ENCODE data around the gene NUMBL.
A peak's percentile ranks its signal among the peaks of the same experiment; 100 is the strongest.

NUMBL gene

DNA sequence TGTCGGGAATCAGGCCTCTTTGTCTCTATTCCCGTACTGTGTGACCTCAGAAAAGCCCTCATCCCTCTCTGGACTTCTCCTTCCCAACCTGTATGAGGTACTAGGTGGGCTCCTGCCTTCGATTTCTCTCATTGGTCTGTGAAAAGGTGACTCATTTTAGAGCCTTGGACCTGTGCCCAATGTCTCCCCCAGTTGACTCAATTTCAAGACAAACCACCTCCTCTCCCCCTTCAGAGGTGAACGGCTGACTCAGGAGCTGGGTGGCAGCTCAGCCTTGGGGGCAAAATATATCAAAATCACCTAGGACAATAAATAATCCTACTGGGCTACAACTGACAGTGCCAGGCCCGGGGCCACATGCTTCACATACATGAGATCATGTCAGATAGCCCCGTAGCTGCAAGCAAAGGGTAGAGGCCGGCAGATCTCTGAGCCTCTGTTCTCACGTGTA lies 25.6 kb upstream of the NUMBL start:
- DNase-seq: no peak

DNA sequence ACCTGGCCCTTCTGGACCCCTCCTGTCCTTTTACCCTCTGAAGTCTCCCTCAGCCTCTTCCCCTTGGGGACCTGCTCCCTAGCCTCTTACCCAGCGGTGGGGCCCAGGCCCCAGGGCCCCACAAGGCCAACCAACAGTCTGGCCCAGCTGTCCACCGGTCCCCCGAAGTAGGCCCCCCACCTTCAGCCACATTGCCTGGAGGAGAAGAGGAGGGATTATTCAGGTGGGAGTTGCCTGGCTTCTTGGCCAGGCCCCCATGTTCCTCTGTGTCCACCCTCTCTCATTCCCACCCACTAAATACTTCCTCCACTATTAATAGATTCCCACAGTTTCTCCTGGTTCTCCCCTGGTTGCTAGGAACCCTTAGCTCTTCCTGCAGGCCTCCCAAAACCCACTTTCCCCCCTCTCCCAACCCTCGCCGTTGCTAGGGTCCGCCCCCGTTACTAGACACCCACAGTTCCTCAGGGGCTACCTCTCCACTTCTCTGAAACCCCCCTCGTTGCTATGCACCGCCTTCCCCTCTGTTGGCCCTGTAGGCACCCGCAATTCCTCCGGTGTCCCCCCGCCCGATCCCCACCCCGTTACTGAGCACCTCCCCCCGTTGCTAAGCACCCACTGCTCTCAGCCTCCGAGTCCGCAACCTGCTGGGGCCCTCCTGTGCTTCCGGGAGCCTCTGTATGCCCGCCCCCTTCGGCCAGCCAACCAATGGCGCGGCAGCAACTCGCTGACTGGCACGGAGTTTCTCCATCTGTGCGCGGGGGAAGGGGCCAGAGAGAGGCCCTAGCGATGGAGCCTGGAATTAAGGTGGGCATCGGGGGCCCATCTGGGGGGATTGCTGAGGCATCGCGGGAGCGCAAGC lies 24.2 kb upstream of the NUMBL start:
- DNase-seq: peak; percentile 94 to 97

GRCh38 chr19:40713939-40714338 lies 23.5 kb upstream of the NUMBL start:
- DNase-seq: no peak

DNA sequence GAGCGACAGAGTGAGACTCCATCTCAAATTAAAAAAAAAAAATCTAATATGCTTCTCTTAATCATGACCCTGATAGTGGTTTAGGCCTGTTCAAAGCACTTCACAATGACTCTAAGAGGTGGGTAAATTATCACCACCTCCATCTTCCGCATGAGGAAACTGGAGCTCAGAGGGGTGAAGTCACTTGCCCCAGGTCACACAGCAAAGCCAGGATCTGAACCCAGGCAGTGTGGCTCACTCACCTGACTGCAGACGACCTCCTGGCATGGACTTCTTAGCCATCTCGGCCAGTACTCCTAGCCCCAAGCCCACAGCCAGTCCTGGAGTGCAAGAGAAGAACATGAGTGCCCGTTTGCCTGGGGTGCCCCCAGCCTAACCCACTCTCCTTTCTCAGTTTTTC lies 19.4 kb upstream of the NUMBL start:
- no peak for DNase-seq

DNA sequence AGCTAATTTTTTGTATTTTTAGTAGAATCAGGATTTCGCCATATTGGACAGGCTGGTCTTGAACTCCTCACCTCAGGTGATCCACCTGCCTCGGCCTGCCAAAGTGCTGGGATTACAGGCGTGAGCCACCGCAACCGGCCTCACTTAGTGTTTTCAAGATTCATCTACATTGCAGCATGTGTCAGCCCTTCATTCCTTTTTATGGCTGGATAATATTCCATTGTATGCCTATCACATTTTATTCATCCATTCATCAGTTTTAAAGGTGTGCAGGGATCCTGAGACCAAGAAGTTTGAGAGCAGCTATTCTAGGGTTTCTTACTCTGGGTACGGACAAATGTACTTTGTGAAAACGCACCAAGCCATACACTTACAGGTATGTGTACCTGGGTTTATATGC lies 17.2 kb upstream of the NUMBL start:
- DNase-seq: no peak

- no peak for DNase-seq
Observed at GRCh38 chr19:40705950-40706619, 15.6 kb upstream of the NUMBL start.

- DNase-seq: no peak
Observed at GRCh38 chr19:40705362-40705651, 14.9 kb upstream of the NUMBL start.

DNA sequence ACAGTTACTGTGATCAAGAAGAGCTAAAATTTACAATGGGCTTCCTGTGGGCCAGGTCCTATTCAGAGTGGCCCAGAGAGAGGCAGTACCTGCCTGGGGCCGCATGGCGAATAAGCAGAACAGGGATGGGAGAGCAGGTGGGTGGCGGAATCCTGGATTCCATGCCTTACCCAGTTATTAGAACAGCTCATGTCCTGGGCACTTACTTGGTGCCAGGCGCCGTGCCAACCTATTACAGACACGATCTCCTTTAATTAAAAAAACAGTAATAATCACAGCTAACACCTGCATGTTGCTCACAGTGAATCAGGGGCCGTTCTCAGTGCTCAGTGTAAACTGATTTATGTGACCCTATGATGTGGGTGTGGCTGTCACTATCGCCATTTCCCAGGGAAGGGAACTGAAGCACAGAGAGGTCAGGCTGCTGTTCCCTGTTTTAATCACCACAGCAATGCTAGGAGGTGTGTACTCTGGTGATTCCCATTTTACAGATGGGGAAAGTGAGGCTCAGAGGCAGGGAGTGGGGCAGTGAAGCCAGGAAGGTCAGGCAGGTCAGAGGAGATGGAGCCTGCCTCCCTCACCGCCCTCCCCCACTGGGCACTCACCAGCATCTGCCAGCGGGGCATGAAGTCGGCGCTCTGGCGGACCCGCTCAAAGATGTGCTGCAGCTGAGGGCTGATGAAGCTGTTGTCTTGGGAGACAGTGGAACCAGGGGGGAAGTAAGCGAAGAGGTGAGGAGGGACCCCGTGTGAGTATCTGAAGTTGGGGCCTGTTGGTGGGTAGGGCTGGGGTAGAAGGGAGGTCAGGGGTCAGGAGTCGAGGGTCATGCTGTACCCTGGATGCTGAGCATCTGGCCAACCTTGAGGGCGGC lies 14.3 kb upstream of the NUMBL start:
- DNase-seq: no peak

DNA sequence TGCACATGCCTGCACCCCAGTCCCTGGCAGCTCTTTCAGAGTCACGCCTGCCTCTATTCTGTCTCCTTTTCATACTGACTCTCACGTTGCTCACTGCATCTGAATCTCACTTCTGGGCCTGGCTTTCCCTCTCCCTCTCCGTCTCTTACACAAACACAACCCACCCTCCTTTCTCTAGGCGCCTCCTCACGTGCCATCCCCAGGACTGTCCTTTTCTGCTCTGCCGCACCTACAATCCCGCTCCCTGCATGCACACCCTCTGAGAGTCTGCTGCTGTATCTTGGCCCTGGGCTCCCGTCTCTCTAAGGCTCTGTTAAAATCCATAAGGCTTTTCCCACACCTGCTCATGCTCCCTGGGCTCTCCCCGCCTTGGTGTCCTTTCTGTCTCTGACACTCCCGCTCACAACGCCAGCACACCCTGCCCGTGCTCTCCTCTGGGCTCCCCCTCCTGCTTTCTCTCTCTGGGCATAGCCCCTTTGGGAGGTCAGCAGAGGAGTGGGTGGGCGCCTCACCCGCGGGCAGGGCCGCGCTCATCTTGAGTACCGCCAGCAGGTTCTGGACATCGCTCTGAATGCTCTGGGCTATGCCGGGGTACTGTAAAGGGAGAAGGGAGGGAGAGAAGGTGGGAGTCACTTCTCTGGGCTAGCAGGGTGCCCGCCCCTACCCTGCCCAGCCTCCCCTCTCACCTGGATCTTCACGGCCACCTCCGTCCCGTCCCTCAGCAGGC lies 12.7 kb upstream of the NUMBL start:
- no peak for DNase-seq

DNA sequence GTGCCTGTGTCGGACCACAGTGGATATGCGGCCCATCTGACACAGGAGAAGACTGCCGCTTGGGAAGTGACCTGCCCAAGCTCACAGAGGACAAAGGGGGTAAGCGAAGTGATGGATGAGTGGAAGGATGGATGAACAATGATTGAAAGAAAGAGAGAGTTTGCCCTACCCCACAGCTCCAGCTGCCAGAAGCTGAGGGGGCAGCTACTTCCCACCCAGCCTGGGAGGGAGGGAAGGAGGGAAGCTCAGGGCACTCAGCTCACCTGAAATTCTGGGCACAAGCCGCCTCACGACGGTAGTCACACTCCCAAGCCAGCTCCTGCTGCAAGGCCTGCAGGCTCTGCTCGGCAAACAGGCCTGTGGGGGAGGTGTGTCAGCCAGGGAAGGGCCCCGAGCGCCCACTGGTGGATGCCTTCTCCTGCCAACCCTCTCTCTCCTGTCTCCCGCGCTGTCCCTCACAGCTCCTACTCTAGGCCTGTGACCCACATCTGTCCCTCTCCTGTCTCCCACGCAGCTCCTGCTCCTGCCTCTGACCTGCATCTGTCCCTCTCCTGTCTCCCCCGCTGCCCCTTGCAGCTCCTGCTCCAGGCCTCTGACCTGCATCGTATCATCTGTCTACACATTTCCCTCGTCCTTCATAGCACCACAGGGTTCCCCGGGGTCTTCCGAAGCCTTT lies 12.0 kb upstream of the NUMBL start:
- DNase-seq: peak in 1 of 2 experiments; percentile 67

DNA sequence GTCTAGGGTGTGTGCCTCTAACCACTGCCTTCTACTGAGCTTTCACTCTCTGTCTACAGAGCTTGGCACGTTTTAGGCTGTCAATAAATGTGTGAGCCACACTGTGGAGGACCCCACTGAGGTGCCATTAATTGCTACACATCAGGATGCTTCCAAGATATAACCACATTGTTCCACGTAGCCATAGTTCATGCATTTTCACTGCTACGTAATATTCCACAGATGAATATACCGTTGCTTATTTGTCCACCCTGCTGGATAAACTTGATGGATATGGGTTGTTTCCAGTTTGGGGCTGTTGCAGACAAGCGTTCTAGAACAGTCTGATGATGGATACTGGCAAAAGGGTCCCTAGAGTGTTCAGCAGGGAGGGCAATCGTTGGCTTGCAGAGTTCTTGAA lies 11.3 kb upstream of the NUMBL start:
- no peak for DNase-seq

- DNase-seq: no peak
Observed at GRCh38 chr19:40700083-40700482, 9.6 kb upstream of the NUMBL start.

- DNase-seq: no peak
Observed at GRCh38 chr19:40697007-40697406, 6.6 kb upstream of the NUMBL start.

DNA sequence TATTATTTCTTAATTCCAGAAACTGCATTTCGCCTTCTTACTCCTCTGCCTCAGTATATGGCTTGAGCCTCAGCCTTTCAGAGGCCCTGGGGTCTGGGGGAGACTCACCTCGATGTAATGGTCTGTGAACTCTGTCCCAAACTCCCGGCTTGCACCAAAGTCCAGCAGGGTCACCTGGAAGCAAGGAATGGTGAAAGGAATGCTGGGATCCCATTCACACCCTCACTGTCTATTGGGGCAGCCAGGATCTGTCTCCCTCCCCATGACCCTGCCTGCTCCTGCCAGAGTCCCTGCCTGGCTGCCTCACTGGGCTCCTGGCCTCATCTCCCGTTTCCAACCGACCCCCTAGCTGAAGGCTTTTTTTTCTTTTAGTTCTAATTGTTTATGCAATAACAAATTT lies 5.4 kb upstream of the NUMBL start:
- no peak for DNase-seq

- peak; percentile 36 to 71 for DNase-seq
Observed at GRCh38 chr19:40693896-40694295, 3.4 kb upstream of the NUMBL start.

DNA sequence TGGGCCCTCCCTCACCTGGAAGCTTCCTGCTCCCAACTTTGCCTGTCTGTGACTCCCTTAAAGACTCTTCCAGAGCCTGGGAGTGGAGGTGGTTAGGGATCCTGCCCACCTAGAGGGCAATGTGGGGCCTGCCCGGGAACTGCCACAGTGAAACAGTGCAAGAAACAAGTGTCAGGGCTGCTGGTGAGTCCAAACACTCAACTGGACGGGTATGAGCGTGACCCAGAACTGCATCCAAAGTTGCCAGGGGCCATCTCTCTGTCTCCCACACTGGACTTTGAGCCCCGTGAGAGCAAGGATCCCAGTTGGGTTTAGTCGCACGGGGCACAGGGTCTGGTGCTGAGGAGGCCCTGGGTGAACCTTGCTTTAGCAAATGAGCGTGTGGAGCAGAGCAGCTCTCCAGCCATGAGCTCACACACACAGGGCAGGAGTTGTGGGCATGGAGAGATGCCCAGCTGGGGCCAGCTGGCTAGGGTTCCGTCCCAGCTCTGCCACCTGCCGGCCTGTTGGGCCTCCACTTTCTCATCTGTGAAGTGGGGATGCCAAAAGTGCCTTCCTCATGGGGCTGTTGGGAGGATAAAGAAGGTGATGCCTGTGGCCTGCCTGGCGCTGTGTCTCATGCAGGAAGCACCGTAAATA lies 2.8 kb upstream of the NUMBL start:
- DNase-seq: no peak

DNA sequence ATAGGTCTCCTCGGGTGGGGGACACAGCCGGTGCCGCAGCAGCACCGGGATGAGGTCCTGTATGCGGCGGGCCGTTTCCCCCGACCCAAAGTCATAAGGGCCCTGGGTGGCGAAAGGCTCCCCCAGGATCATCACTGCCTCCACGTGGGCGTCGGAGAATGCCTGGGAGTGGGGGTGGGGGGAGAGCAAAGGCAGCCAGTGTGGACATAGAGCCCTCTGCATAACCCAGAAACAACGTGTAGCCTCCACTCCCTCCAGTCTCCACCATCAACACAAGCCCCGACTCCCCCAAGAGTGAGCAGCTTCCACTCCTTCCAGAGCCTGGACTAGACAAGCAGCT lies 1.7 kb upstream of the NUMBL start:
- DNase-seq: no peak

- DNase-seq: peak in 1 of 2 experiments; percentile 99
Observed at GRCh38 chr19:40691421-40692211, 1.2 kb upstream of the NUMBL start.

GRCh38 chr19:40690693-40691420 lies 406 bp upstream of the NUMBL start:
- peak; percentile 94 to 99 for DNase-seq

- DNase-seq: peak in 1 of 2 experiments; percentile 43
Observed at GRCh38 chr19:40689339-40690049, 957 bp downstream of the NUMBL start.
